Sigmoid colon (tissue), 4 donors: ENCODE measurements around the gene DLG1.

Experiments
- POLR2AphosphoS5 ChIP-seq, 4 donors: sonication (generic); formaldehyde crosslinking; IDR thresholded peaks; one replicate each; pipeline ENCODE4 v1.6.1; 2017; ENCODE audit warnings: antibody characterized with exemption in 4 of 4
- TF ChIP-seq, protein P1 (sequence below), 4 experiments: fragments of 450-650 bp in 3 of 4; fragments of 200-600 bp in 1 of 4; IDR thresholded peaks; one replicate each; pipeline ENCODE4 v1.5.1; 2016 to 2019; ENCODE audit warnings: antibody characterized with exemption in 4 of 4, mild to moderate bottlenecking in 3 of 4, moderate library complexity in 2 of 4

DNA sequence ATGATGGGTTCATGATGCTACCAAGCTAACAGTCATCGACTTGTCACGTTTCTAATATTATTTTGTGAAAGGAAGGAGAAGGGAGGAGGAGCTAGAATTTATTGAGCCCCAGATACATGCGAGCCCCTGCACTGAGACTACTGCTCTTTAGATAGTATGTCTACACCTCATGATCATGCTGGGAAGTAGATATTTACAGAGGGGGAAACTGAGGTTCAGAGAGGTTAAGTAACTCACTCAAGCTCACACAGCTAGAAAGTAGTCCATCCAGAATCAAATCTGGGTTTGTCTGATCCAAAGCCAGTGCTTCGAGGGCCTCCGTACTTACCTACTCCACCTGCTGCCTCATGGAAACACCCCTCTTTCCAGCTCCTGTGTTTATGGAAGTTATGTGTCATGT is 38.8 kb upstream of the DLG1 start:
- TF ChIP-seq, protein P1, sequence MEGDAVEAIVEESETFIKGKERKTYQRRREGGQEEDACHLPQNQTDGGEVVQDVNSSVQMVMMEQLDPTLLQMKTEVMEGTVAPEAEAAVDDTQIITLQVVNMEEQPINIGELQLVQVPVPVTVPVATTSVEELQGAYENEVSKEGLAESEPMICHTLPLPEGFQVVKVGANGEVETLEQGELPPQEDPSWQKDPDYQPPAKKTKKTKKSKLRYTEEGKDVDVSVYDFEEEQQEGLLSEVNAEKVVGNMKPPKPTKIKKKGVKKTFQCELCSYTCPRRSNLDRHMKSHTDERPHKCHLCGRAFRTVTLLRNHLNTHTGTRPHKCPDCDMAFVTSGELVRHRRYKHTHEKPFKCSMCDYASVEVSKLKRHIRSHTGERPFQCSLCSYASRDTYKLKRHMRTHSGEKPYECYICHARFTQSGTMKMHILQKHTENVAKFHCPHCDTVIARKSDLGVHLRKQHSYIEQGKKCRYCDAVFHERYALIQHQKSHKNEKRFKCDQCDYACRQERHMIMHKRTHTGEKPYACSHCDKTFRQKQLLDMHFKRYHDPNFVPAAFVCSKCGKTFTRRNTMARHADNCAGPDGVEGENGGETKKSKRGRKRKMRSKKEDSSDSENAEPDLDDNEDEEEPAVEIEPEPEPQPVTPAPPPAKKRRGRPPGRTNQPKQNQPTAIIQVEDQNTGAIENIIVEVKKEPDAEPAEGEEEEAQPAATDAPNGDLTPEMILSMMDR (IDR thresholded peaks at IDR 0.05) = no peak
- no peak for TF ChIP-seq POLR2AphosphoS5 (IDR thresholded peaks at IDR 0.05)
